GM21529 (cell line): ENCODE results near the gene NSD2.
"Not testable (repeated sequence)": the region's sequence is repeated elsewhere in the genome, so short reads cannot be mapped to it uniquely, and the experiment has no call there.

Source experiments
- ATAC-seq: cut with Tn5 transposase; IDR thresholded peaks from one replicate; pipeline ENCODE4 v1.9.1; 2021; ENCODE audit not compliant: unreplicated experiment

Gene NSD2

GRCh38 chr4:1993718-1994516, 122.7 kb downstream of the NSD2 start:
- ATAC-seq = not testable (repeated sequence)

DNA sequence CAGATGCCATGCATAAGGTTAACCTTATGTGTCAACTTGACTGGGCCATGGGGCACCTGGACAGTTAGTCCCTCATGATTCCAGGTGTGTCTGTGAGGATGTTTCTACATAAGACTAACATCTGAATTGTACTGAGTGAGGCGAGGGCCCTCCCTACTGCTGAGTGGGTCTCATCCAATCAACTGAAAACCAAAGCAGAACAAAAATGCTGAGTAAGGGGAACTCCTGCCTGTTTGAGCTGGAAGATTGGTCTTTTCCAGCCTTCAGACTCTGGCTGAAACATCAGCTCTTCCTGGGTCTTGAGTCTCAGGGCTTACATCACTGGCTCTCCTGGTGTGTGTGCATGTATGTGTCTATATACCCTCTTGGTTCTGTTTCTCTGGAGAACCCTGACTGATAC, 123.7 kb downstream of the NSD2 start:
- no peak for ATAC-seq

DNA sequence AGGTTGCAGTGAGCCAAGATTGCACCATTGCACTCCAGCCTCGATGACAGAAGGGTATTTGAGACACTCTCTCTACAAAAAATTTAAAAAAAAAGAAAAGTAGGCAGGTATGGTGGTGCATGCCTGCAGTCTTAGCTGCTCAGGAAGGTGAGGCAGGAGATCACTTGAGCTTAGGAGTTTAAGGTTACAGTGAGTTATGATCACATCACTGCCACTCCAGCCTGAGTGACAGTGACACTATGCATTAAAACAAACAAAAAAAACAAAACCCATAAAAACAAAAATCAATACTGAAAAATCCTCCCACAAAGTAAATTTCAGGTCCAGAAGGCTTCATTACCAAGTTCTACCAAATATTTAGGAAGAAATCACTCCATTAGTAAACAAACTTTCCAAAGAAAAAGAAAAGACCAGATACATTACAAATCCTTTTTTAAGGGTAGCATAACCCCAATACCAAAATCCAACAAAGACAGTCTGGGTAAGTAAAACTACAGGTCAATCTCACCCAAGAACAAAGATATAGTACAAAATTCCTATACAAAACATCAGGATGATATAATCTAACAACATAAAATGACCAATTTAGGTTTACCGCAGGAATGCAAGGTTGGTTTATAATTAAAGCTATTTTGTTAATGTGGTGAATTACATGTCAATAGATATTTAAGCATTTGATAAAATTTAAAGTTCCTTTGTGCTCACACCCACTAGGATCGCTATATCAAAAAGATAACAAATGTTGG, 125.8 kb downstream of the NSD2 start:
- no peak for ATAC-seq

DNA sequence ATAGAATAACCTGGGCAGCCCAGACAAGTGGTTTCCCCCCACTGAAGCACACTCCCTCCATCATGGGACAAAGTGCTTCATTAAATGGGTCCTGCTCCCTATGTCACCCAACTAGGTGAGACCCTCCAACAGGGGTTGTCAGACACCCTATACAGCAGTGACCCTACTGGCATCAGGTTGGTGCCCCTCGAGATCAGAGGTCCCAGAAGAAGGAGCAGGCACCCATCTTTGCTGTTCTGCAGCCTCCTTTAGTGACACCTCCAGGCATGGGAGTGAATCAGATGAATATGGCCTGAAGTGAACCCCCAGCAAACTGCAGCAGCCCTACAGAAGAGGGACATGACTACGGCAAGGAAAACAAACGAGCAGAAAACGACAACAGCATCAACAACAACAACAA, 126.5 kb downstream of the NSD2 start:
- no peak for ATAC-seq

- no peak for ATAC-seq
Observed at GRCh38 chr4:1998296-1998695, 127.1 kb downstream of the NSD2 start.

- not testable (repeated sequence) for ATAC-seq
Observed at GRCh38 chr4:1999308-1999707, 128.1 kb downstream of the NSD2 start.

DNA sequence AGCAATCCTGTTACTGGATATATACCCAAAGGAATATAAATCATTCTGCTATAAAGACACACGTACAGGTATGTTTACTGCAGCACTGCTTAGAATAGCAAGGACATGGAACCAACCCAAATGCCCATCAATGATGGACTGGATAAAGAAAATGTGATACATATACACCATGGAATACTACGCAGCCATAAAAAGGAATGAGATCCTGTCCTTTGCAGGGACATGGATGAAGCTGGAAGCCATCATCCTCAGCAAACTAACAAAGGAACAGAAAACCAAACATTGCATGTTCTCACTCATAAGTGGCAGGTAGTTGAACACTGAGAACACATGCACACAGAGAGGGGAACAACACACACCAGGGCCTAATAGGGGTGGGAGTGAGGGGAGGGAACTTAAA, 132.2 kb downstream of the NSD2 start:
- not testable (repeated sequence) for ATAC-seq

DNA sequence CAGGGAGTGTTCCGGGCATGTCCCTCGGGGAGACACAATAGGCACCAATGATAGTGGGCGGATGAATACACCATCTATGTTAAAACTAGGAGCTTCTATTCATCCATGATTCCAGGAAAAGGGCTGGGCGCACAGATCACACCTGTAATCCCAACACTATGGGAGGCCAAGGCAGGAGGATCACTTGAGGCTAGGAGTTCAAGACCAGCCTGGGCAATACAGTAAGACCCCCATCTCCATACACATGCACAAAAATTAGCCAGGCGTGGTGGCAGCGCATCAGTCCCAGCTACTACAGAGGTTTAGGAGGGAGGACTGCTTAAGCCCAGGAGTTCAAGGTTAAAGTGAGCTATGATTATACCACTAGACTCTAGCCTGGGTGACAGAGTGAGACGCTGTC, 135.2 kb downstream of the NSD2 start:
- ATAC-seq = no peak

DNA sequence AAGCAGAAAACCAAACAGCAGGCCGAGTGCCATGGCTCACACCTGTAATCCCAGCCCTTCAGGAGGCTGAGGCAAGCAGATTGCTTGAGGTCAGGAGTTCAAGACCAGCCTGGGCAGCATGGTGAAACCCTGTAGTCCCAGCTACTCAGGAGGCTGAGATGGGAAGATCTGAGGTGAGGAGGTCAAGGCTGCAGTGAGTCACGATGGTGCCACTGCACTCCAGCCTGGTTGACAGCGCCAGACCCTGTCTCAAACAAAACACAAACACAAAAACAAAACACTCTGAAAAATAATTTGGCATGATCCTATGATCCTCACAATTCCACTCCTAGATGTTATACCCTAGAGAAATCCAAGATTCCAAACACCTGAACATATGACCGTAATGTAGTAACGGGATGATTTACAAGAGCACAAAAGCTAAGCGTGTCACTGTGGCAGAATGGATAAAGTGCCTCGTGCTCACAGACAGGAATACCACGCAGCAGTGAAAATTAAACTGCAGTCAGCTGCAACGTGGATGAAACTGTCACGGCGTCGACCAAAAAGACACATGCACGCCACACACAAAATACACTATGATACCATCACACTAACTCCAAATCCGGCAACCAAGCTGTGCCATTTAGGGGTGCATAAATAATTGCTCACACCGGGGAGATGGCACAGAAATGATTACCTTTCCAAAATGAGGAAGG, 135.9 kb downstream of the NSD2 start:
- ATAC-seq = no peak

- no peak for ATAC-seq
Observed at GRCh38 chr4:2007804-2008670, 136.8 kb downstream of the NSD2 start.

DNA sequence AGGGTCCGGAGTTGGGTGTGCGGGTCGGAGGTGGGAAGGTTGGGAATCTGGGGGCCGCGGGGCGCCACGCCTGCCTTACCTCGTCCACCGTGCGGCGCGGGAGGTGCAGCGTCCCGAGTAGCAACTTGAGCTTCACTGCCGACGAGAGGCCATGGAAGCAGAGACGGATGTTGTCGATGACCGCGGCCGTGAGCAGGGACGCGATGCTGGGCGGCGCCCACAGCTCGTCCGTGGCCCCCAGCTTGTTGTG, 137.4 kb downstream of the NSD2 start:
- no peak for ATAC-seq

- peak; percentile 77 for ATAC-seq
Observed at GRCh38 chr4:2008921-2009650, 137.9 kb downstream of the NSD2 start, which contains the start of gene NELFA. NELFA (minus strand) TSS chr4:2008974; CDS start chr4:2008959, 15 bp downstream.

- peak; percentile 22 for ATAC-seq
Observed at GRCh38 chr4:2009651-2010233, 138.5 kb downstream of the NSD2 start.

DNA sequence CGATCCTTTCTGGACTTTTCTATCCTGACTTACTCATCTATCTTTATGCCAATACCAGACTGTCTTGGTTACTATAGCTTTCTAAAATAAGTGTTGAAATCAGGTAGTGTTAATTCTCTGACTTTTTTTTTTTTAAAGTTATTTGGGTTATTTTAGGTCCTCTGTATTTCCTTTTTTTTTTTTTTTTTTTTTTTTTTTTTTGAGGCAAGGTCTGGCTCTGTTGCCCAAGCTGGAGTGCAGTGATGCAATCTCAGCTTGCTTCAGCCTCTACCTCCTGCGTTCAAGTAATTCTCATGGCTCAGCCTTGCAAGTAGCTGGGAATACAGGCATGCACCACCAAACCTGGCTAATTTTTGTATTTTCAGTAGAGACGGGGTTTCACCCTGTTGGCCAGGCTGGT, 140.4 kb downstream of the NSD2 start:
- no peak for ATAC-seq

DNA sequence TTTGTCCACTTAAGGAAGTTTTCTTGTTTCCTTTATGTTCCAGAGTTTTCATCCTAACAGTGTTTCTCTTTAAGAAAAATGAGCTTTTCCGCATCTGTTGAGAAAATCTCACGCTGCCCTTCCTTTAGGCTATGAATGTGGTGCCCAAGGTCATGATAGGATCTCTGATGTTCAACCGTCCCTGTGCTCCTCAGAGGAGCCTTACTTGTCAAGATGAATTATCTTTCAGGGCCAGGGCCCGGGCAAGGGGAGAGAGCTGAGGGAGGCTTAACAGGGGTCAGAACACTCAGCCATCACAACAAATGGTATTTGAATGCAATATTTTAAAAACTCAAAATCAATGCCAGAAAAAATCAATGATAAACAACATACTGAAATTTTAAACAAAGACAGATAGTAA, 143.8 kb downstream of the NSD2 start:
- no peak for ATAC-seq

- ATAC-seq = not testable (repeated sequence)
Observed at GRCh38 chr4:2021358-2022018, 150.3 kb downstream of the NSD2 start.

GRCh38 chr4:2024683-2025082, 153.5 kb downstream of the NSD2 start:
- ATAC-seq = no peak

GRCh38 chr4:2025817-2026216, 154.6 kb downstream of the NSD2 start:
- ATAC-seq = no peak

DNA sequence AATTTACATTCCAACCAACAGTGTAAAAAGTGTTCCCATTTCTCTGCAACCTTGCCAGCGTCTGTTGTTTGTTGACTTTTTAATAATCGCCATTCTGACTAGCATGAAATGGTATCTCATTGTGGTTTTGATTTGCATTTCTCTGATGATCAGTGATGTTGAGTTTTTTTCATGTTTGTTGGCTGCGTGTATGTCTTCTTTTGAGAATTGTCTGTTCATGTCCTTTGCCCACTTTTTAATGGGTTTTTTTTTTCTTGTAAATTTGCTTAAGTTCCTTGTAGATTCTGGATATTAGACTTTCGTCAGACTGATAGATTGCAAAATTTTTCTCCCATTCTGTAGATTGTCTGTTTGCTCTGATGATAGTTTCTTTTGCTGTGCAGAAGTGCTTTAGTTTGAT, 155.9 kb downstream of the NSD2 start:
- ATAC-seq = not testable (repeated sequence)
